GM10266 (cell line): ENCODE measurements around the gene KIRREL3.

Experiments
- DNase-seq: peaks from one replicate; pipeline ENCODE4 v3.0.0; 2012; ENCODE audit errors: extremely low spot score
- TF ChIP-seq, protein P1 (sequence below): IDR thresholded peaks from 2 replicates; pipeline ENCODE4 v1.5.1; 2012; ENCODE audit warnings: mild to moderate bottlenecking, low read depth; ENCODE audit not compliant: control insufficient read depth, insufficient read depth; ENCODE audit errors: missing control alignments

KIRREL3 gene

DNA sequence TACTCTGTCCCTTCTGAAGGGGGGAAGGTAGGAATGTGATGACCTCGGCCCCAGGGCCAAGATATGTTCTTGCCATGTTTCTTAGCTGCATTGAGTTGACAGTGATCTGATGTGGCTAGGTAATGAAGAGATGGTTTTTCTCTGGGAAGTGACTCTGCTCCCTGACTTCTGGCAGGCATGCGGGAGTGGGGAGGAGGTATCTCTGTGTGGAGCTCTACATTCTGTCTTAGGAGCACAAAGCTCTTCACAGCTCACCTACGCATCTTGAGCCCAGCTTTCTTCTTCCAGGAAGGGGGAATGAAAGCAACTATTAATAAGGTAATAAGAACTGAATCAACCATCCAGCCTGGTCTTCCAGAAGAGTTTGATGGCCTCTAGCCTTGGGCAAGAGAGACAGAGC is 404.1 kb downstream of the KIRREL3 start:
- TF ChIP-seq, protein P1, sequence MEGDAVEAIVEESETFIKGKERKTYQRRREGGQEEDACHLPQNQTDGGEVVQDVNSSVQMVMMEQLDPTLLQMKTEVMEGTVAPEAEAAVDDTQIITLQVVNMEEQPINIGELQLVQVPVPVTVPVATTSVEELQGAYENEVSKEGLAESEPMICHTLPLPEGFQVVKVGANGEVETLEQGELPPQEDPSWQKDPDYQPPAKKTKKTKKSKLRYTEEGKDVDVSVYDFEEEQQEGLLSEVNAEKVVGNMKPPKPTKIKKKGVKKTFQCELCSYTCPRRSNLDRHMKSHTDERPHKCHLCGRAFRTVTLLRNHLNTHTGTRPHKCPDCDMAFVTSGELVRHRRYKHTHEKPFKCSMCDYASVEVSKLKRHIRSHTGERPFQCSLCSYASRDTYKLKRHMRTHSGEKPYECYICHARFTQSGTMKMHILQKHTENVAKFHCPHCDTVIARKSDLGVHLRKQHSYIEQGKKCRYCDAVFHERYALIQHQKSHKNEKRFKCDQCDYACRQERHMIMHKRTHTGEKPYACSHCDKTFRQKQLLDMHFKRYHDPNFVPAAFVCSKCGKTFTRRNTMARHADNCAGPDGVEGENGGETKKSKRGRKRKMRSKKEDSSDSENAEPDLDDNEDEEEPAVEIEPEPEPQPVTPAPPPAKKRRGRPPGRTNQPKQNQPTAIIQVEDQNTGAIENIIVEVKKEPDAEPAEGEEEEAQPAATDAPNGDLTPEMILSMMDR = no peak
- no peak for DNase-seq

DNA sequence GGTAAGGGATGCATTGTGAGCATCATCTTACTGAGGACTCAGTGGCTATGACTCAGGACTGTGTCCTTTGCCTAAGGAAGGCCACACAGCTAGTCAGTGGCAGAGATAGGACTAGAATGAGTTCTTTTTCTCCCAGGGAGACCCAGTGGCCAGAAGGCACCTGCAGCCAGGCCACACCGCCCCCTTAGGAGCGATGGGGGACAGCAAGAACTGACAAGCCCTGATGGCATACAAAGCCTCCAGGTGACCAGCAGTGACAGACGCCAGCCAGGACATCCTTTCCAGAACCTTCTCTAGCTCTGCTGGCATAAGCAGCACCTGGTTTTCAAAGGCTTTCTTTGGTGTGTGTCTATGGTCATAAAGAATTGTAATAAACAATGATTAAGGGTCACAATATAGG is 405.0 kb downstream of the KIRREL3 start:
- TF ChIP-seq, protein P1 = no peak
- DNase-seq = no peak

DNA sequence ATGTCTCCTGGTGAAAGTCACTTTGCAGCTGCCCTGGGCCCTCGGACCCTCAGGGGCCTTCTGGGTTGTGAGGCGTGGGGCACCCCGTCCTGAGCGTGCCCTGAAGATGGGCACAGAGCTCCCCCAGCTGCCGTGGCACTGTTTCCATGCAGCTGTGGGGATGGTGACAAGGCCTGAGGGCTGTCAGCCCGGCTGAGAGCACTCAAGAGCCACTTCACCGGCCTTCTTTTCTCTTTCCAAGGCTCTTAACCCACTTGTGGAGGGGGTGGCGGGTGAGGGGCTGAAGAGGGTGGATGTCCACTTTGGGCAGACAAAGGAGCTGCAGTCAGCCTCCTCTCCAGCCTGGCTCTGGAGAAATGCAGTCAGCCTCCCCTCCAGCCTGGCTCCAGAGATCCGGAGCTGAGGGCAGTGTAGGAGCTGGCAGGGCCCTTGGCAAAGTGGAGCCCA is 405.6 kb downstream of the KIRREL3 start:
- no peak for DNase-seq
- TF ChIP-seq, protein P1 = no peak

DNA sequence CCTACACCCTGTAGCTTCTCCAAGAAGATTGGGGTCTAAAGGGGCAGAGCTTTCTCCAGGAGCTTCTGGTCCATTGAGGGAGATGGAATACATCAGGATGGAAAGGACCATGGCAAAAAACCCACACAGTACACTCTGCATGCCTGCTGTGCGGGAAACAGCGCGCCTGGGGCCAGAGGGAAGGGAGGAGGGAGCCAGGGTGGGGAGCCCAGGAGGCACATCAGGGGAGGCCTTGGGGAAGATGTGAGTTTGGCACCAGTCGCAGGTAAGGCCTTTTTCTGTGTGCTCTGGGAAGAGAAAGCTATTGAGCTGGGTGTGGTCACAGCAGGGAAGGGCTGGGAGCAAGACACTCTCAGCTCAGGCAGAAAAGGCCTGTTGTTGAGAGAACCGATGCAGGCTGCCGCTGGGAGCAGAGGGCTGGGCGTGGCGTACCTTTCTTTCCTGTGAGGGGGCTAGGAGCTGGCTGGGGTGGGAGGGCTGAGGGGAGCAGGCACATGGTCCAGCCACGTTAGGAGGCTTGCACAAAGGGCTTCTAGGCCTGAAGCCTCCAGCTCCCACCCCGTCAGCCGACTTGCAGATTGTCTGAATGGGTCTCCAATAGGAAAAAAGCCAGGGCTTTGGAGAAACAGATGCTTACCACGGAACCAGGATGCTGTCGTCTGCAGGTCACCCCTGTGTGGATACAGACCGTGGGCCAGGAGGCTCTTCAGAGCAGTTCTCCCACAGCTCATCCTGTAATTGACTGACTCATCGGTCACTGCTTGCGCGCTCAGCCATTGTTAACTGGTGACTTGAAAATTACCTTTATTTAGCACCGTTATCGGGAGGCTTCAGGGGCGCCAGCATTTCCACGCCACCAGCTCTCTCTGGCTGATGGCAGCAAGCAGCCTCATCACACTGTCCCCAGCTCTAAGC is 407.8 kb downstream of the KIRREL3 start:
- TF ChIP-seq, protein P1 = no peak
- no peak for DNase-seq

DNA sequence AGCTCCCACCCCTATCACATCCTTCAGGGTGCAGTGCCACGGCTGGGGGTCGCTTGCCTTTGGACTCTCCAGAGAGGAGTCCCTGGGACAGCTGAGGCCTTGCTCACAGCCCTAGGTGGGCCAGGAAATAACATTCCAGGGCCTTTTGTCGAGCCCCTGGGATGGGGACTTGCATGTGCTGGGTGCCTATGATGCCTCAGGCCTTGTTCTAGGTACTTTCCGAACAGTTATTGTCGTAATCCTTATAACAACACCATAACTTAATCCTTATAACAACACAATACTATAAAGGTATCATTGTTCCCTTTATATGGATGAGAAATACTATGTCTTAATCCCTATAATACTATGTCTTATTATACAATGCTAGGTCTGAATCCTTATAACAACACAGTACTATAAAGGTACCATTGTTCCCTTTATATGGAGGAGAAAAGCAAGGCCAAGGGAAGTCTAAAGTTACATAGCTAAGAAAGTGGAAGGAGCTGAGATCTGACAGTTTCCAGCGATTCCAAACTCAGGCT is 408.5 kb downstream of the KIRREL3 start:
- DNase-seq = no peak
- TF ChIP-seq, protein P1 = no peak

DNA sequence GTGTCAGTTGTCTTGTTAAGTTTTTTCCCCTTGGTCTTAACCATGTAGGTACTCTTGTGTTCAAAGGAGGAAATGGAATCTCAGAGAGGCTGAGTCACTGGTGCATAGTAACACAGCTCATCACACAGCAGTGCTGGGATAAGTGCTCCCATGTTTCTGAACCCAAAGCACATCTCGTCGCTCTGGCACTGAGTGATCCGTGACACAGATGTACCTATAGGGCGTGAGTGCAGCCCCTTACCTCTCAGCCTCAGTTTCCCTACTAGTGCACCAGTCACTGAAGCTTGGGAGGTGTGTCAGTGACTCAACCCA is 411.1 kb downstream of the KIRREL3 start:
- DNase-seq = no peak
- TF ChIP-seq, protein P1 = no peak
